Astrocyte of the cerebellum (primary cell): ENCODE results near the gene ZNRF2.

Experiments used
- DNase-seq: peaks from one replicate; pipeline ENCODE4 v3.0.0-alpha.2; 2011; ENCODE audit warnings: low read depth
- H3K4me3 ChIP-seq: 2 replicates; pipeline ENCODE4 v1.5.1; 2011; ENCODE audit warnings: mild to moderate bottlenecking, low read depth, low read length, moderate library complexity
- CTCF ChIP-seq: IDR thresholded peaks from 2 replicates; pipeline ENCODE4 v1.5.1; 2012; ENCODE audit warnings: low read length, low read depth, moderate library complexity, mild to moderate bottlenecking; ENCODE audit errors: missing control alignments
- in situ Hi-C: cut with HindIII; loops from 2 replicates; pipeline ENCODE4 v1.10.0; 2017; ENCODE audit warnings: low sequenced_read_pairs

ZNRF2 gene

GRCh38 chr7:30278849-30279652 lies 5.3 kb upstream of the ZNRF2 start:
- TF ChIP-seq CTCF: no peak
- no peak for DNase-seq
- no peak overlapping the region for H3K4me3 ChIP-seq
- in situ Hi-C loops: no loop called here

GRCh38 chr7:30279653-30279904 lies 4.8 kb upstream of the ZNRF2 start:
- in situ Hi-C loops: no loop called here
- H3K4me3 ChIP-seq: no peak overlapping the region
- TF ChIP-seq CTCF: no peak
- no peak for DNase-seq

GRCh38 chr7:30280631-30281030 lies 3.8 kb upstream of the ZNRF2 start:
- in situ Hi-C loops: no loop called here
- TF ChIP-seq CTCF: no peak
- H3K4me3 ChIP-seq: no peak overlapping the region
- no peak for DNase-seq

GRCh38 chr7:30281263-30281662 lies 3.1 kb upstream of the ZNRF2 start:
- no peak for DNase-seq
- in situ Hi-C loops: no loop called here
- H3K4me3 ChIP-seq: no peak overlapping the region
- no peak for TF ChIP-seq CTCF

- no peak for TF ChIP-seq CTCF
- H3K4me3 ChIP-seq: no peak overlapping the region
- in situ Hi-C loops: no loop called here
- no peak for DNase-seq
Measured at GRCh38 chr7:30281791-30282190, 2.6 kb upstream of the ZNRF2 start.

- in situ Hi-C loops: no loop called here
- TF ChIP-seq CTCF: no peak
- no peak for DNase-seq
- no peak overlapping the region for H3K4me3 ChIP-seq
Measured at GRCh38 chr7:30282735-30283134, 1.7 kb upstream of the ZNRF2 start.
